ENCODE measurements around the gene CNNM1. TPM values are rescaled to one million over a fixed set of nuclear protein-coding genes. Genes with fewer than 3 reads are reported as not detected.

Gene CNNM1
- total RNA-seq, 2 experiments from 2014 or later = not detected

GRCh38 chr10:99285881-99286280 lies 43.3 kb upstream of the CNNM1 start:
- intact Hi-C loops (cut with micrococcal nuclease; ENCODE audit: unreplicated experiment) = no loop called here
- BruUV-seq (replicated peaks) = no TSS peak
- no peak for DNase-seq (ENCODE audit: low spot score)
- TF ChIP-seq, protein P1, sequence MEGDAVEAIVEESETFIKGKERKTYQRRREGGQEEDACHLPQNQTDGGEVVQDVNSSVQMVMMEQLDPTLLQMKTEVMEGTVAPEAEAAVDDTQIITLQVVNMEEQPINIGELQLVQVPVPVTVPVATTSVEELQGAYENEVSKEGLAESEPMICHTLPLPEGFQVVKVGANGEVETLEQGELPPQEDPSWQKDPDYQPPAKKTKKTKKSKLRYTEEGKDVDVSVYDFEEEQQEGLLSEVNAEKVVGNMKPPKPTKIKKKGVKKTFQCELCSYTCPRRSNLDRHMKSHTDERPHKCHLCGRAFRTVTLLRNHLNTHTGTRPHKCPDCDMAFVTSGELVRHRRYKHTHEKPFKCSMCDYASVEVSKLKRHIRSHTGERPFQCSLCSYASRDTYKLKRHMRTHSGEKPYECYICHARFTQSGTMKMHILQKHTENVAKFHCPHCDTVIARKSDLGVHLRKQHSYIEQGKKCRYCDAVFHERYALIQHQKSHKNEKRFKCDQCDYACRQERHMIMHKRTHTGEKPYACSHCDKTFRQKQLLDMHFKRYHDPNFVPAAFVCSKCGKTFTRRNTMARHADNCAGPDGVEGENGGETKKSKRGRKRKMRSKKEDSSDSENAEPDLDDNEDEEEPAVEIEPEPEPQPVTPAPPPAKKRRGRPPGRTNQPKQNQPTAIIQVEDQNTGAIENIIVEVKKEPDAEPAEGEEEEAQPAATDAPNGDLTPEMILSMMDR (conservative IDR thresholded peaks at IDR 0.05; ENCODE audit: low read length) = no peak
- no peak for TF ChIP-seq EZH2phosphoT487 (IDR thresholded peaks at IDR 0.05; ENCODE audit: borderline replicate concordance, low read depth, low read length)
- no peak overlapping the region for H2AFZ ChIP-seq (ENCODE audit: low read length)
- ChIA-PET CTCF (ENCODE audit: unreplicated experiment) (no interaction called here), POLR2A (interaction anchor here (0.6 kb wide), 1 partner anchor 1523 kb away, joined by 3 read pairs; no protein-coding TSS in a partner anchor)
- peaks cover 9% of the 10 kb centered on the region for H3K9me3 ChIP-seq (ENCODE audit: low read length)
- H3K4me2 ChIP-seq (ENCODE audit: low read length) = no peak overlapping the region
- no peaks in the 10 kb centered on the region for H3K9me2 ChIP-seq (ENCODE audit: insufficient read depth, low read length)
- no peaks in the 10 kb centered on the region for H4K20me1 ChIP-seq (ENCODE audit: insufficient read depth, low read length)
- H3K79me2 ChIP-seq (ENCODE audit: insufficient read depth, low read depth, low read length) = no peaks in the 10 kb centered on the region
- H3K4me3 ChIP-seq (ENCODE audit: low read depth, low read length, poor library complexity, severe bottlenecking) = no peak overlapping the region
- no peaks in the 10 kb centered on the region for H3K4me1 ChIP-seq (ENCODE audit: insufficient read depth, low read length, poor library complexity, severe bottlenecking)
- no peak overlapping the region for H3K27ac ChIP-seq (ENCODE audit: low read depth, low read length, poor library complexity, severe bottlenecking)
- H3K36me3 ChIP-seq (ENCODE audit: insufficient read depth, low read length) = no peaks in the 10 kb centered on the region

GRCh38 chr10:99290306-99290705 lies 38.9 kb upstream of the CNNM1 start:
- Histone ChIP-seq H3K4me1 (ENCODE audit: insufficient read depth, low read length, poor library complexity, severe bottlenecking) (no peaks in the 10 kb centered on the region), H3K79me2 (ENCODE audit: insufficient read depth, low read depth, low read length) (no peaks in the 10 kb centered on the region), H3K27ac (ENCODE audit: low read depth, low read length, poor library complexity, severe bottlenecking) (no peak overlapping the region), H3K9me2 (ENCODE audit: insufficient read depth, low read length) (no peaks in the 10 kb centered on the region), H3K4me2 (ENCODE audit: low read length) (no peak overlapping the region), H3K9me3 (ENCODE audit: low read length) (no peaks in the 10 kb centered on the region), H2AFZ (ENCODE audit: low read length) (no peak overlapping the region), H4K20me1 (ENCODE audit: insufficient read depth, low read length) (no peaks in the 10 kb centered on the region), H3K36me3 (ENCODE audit: insufficient read depth, low read length) (no peaks in the 10 kb centered on the region), H3K4me3 (ENCODE audit: low read depth, low read length, poor library complexity, severe bottlenecking) (no peak overlapping the region)
- POLR2A ChIA-PET = interaction anchor here (0.8 kb wide), 2 partner anchors 12 to 39 kb away, joined by 3 to 6 read pairs; no protein-coding TSS in a partner anchor
- CTCF ChIA-PET (ENCODE audit: unreplicated experiment) = no interaction called here
- DNase-seq (ENCODE audit: low spot score) = no peak
- no TSS peak for BruUV-seq (replicated peaks)
- TF ChIP-seq EZH2phosphoT487 (IDR thresholded peaks at IDR 0.05; ENCODE audit: borderline replicate concordance, low read depth, low read length) = no peak
- TF ChIP-seq, protein P1 (conservative IDR thresholded peaks at IDR 0.05; ENCODE audit: low read length) = no peak
- intact Hi-C loops (cut with micrococcal nuclease; ENCODE audit: unreplicated experiment) = no loop called here

DNA sequence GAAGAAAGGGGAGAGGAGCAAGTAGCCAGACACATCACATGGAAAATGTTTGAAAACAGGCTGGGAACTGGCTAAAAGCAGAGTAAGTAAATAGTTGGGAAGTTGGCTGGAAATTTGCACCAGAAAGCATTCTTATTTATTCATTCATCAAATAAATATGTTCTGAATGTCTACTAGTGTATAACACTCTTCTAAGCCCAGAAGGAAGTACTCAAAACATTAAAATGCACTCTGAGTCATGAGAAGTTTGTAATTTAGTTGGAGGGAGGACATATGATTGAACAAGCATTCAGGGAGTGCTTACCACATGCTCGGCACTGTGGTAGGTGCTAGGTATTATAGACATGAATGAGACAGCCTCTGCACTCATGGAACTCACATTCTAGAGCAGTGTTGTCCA lies 37.0 kb upstream of the CNNM1 start:
- Histone ChIP-seq H3K4me1 (ENCODE audit: insufficient read depth, low read length, poor library complexity, severe bottlenecking) (no peaks in the 10 kb centered on the region), H3K79me2 (ENCODE audit: insufficient read depth, low read depth, low read length) (no peaks in the 10 kb centered on the region), H3K36me3 (ENCODE audit: insufficient read depth, low read length) (no peaks in the 10 kb centered on the region), H4K20me1 (ENCODE audit: insufficient read depth, low read length) (no peaks in the 10 kb centered on the region), H3K4me2 (ENCODE audit: low read length) (no peak overlapping the region), H2AFZ (ENCODE audit: low read length) (no peak overlapping the region), H3K9me3 (ENCODE audit: low read length) (no peaks in the 10 kb centered on the region), H3K9me2 (ENCODE audit: insufficient read depth, low read length) (no peaks in the 10 kb centered on the region), H3K27ac (ENCODE audit: low read depth, low read length, poor library complexity, severe bottlenecking) (no peak overlapping the region), H3K4me3 (ENCODE audit: low read depth, low read length, poor library complexity, severe bottlenecking) (no peak overlapping the region)
- DNase-seq (ENCODE audit: low spot score) = no peak
- BruUV-seq (replicated peaks) = no TSS peak
- TF ChIP-seq, protein P1 (conservative IDR thresholded peaks at IDR 0.05; ENCODE audit: low read length) = no peak
- no peak for TF ChIP-seq EZH2phosphoT487 (IDR thresholded peaks at IDR 0.05; ENCODE audit: borderline replicate concordance, low read depth, low read length)
- intact Hi-C loops (cut with micrococcal nuclease; ENCODE audit: unreplicated experiment) = no loop called here
- ChIA-PET POLR2A (no interaction called here), CTCF (ENCODE audit: unreplicated experiment) (no interaction called here)
